NAMALWA (cell line): ENCODE results near the gene CA5B.
A peak's percentile ranks its signal among the peaks of the same experiment; 100 is the strongest.
"Not testable (repeated sequence)": the region's sequence is repeated elsewhere in the genome, so short reads cannot be mapped to it uniquely, and the experiment has no call there.

ENCODE experiments used
- DNase-seq: peaks from one replicate; pipeline ENCODE4 v3.0.0-alpha.2; 2015; ENCODE audit warnings: low spot score

Gene CA5B

GRCh38 chrX:15748841-15749240 lies 10.8 kb downstream of the CA5B start:
- no peak for DNase-seq

GRCh38 chrX:15749642-15750610 lies 11.9 kb downstream of the CA5B start:
- peak; percentile 40 for DNase-seq

- no peak for DNase-seq
These were observed 12.6 kb downstream of the CA5B start for GRCh38 chrX:15750611-15751154.

- no peak for DNase-seq
These were observed 13.2 kb downstream of the CA5B start for GRCh38 chrX:15751155-15751819.

GRCh38 chrX:15755091-15755490 lies 17.0 kb downstream of the CA5B start:
- no peak for DNase-seq

GRCh38 chrX:15758140-15758539 lies 20.1 kb downstream of the CA5B start:
- no peak for DNase-seq

- not testable (repeated sequence) for DNase-seq
These were observed 21.8 kb downstream of the CA5B start for GRCh38 chrX:15759886-15760285.

- DNase-seq, result peak; percentile 54
These were observed 23.6 kb downstream of the CA5B start for GRCh38 chrX:15761564-15762191.

GRCh38 chrX:15769300-15769954 lies 31.4 kb downstream of the CA5B start:
- DNase-seq, result no peak

GRCh38 chrX:15781961-15782699 lies 44.1 kb downstream of the CA5B start:
- no peak for DNase-seq

- DNase-seq, result no peak
These were observed 47.2 kb downstream of the CA5B start for GRCh38 chrX:15785176-15785750.

GRCh38 chrX:15786915-15787314 lies 48.8 kb downstream of the CA5B start:
- DNase-seq, result no peak

GRCh38 chrX:15789979-15790768 lies 52.1 kb downstream of the CA5B start, which contains the start of gene ZRSR2:
ZRSR2 (plus strand) TSS chrX:15790484; CDS start chrX:15790496, 12 bp downstream.
- DNase-seq, result peak; percentile 86

- no peak for DNase-seq
These were observed 52.8 kb downstream of the CA5B start for GRCh38 chrX:15790769-15791290.

- DNase-seq, result no peak
These were observed 59.6 kb downstream of the CA5B start for GRCh38 chrX:15797707-15798106.

- no peak for DNase-seq
These were observed 66.5 kb downstream of the CA5B start for GRCh38 chrX:15804563-15804962.

GRCh38 chrX:15808254-15808653 lies 70.2 kb downstream of the CA5B start:
- no peak for DNase-seq

- no peak for DNase-seq
These were observed 74.3 kb downstream of the CA5B start for GRCh38 chrX:15812192-15812938.

GRCh38 chrX:15813416-15813815 lies 75.3 kb downstream of the CA5B start:
- DNase-seq, result no peak
